Stomach (tissue), 9 donors: ENCODE results near the gene GPC6. TPM values are rescaled to one million over a fixed set of nuclear protein-coding genes. Genes with fewer than 3 reads are reported as not detected.

Experiments
- DNase-seq, 2 donors: peaks; one replicate each; pipeline versions ENCODE4 v3.0.0 to v3.0.0-alpha.2; 2013 to 2019
- H3K27ac ChIP-seq, 5 donors: fragments of 200-600 bp in 4 of 5; sonication (generic) in 4 of 5; one replicate each; pipeline ENCODE4 v1.5.1; 2013 to 2019; ENCODE audit warnings: mild to moderate bottlenecking in 1 of 5, moderate library complexity in 1 of 5
- H3K27me3 ChIP-seq, 3 donors: fragments of 200-600 bp; sonication (generic); one replicate each; pipeline ENCODE4 v1.5.1; 2017 to 2019; ENCODE audit warnings: mixed run types in 1 of 3
- H3K36me3 ChIP-seq, 4 donors: fragments of 200-600 bp; sonication (generic); 1 replicate in 3 of 4; 2 replicates in 1 of 4; pipeline ENCODE4 v1.5.1; 2016 to 2019
- H3K4me1 ChIP-seq, 4 donors: fragments of 200-600 bp; sonication (generic); one replicate each; pipeline ENCODE4 v1.5.1; 2016 to 2019
- H3K4me3 ChIP-seq, 4 donors: fragments of 200-600 bp; sonication (generic) in 3 of 4; one replicate each; pipeline ENCODE4 v1.5.1; 2016 to 2019; ENCODE audit warnings: mild to moderate bottlenecking in 1 of 4
- H3K9me3 ChIP-seq, 4 donors: fragments of 200-600 bp; sonication (generic); one replicate each; pipeline ENCODE4 v1.5.1; 2016 to 2019
- EP300 ChIP-seq: sonication (generic); formaldehyde crosslinking; IDR thresholded peaks from one replicate; pipeline ENCODE4 v1.6.1; 2017; ENCODE audit warnings: antibody characterized with exemption
- POLR2A ChIP-seq, 4 donors: fragments of 450-650 bp; IDR thresholded peaks; one replicate each; pipeline ENCODE4 v1.6.1; 2016; ENCODE audit warnings: antibody characterized with exemption in 4 of 4, control low read depth in 2 of 4, mild to moderate bottlenecking in 1 of 4, moderate library complexity in 1 of 4
- POLR2AphosphoS5 ChIP-seq, 3 donors: sonication (generic); formaldehyde crosslinking; IDR thresholded peaks; one replicate each; pipeline ENCODE4 v1.6.1; 2016; ENCODE audit warnings: antibody characterized with exemption in 3 of 3
- WGBS, 5 donors: extraction: QIAGEN DNeasy Blood & Tissue Kit in 3 of 5; methylation state at CpG; one replicate each; pipeline versions ENCODE4 v1.1.5 to v1.1.7; 2013 to 2018; 5-methylcytosine and 5-hydroxymethylcytosine counted together
- intact Hi-C: fragments of 100-400 bp; cut with DNase I; formaldehyde crosslinking; loops from one replicate; pipeline ENCODE4 v1.15.1; 2023; ENCODE audit warnings: low total_unique reads
- polyA plus RNA-seq, 3 donors: library from polyadenylated mRNA; stranded (reverse); fragments of 200-250 nt; gene quantifications; one replicate each; pipeline ENCODE4 v1.2.3, GENCODE V29; 2013
- total RNA-seq, 5 donors: library from RNA; depleted of rRNA; stranded (reverse); fragments of >200 nt; gene quantifications; one replicate each; pipeline versions ENCODE4 v1.1.0 to v1.2.3, GENCODE V29; 2014 to 2016
- TF ChIP-seq, protein P1 (sequence below), 7 experiments: fragments of 450-650 bp in 4 of 7; fragments of 200-600 bp in 3 of 7; sonication (generic) in 3 of 7; IDR thresholded peaks; one replicate each; pipeline ENCODE4 v1.5.1; 2016 to 2019; ENCODE audit warnings: antibody characterized with exemption in 7 of 7, control low read depth in 2 of 7, mild to moderate bottlenecking in 1 of 7
- donor health status: healthy with polysubstance abuse.
- donor health status: Bipolar disorder and iron deficiency.
- donor health status: healthy.

The GPC6 gene
- total and polyA plus RNA-seq, 8 donors = 0.70 to 52.7 (median 5.6) TPM

DNA sequence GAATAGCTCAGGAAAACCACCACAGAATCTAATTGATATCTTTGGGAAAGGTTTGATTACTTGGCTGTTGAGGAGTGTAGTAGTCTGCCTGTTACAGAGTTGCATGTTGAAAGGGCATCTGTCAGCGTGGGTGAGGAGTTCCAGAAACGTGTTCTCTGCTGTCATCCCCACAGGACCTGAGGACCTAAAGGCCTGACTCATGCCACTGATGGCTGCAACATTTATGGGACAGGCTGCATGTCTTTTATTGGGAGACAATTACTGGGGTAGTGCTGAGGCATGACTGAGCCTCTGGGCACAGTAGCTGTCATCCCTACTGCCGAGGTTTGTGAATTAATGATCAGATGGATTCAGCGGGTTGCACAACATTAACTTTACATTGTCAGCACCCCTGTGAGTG, 525.9 kb downstream of the GPC6 start:
- no peak for DNase-seq
- intact Hi-C loops = no loop called here
- WGBS, 5 donors = 78 to 87% (median 82%) methylated on average over 4 of the region's 4 CpGs

DNA sequence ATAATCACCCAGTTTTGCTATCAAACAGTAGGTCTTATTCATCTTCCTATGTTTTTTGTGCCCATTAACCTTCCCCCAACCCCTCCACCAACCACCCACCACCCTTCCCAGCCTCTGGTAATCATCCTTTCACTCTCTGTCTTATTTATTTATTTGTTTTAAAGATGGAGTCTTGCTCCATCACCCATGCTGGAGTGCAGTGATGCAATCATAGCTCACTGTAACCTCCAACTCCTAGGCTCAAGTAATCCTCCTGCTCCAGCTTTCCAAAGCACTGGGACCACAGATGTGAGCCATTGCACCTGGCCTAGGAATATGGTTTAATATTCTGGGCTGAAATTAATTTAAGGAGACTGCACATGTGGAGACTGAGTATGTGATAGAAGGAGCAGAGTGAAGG, 527.0 kb downstream of the GPC6 start:
- TF ChIP-seq POLR2A (IDR thresholded peaks at IDR 0.05) = no peak
- TF ChIP-seq, protein P1, sequence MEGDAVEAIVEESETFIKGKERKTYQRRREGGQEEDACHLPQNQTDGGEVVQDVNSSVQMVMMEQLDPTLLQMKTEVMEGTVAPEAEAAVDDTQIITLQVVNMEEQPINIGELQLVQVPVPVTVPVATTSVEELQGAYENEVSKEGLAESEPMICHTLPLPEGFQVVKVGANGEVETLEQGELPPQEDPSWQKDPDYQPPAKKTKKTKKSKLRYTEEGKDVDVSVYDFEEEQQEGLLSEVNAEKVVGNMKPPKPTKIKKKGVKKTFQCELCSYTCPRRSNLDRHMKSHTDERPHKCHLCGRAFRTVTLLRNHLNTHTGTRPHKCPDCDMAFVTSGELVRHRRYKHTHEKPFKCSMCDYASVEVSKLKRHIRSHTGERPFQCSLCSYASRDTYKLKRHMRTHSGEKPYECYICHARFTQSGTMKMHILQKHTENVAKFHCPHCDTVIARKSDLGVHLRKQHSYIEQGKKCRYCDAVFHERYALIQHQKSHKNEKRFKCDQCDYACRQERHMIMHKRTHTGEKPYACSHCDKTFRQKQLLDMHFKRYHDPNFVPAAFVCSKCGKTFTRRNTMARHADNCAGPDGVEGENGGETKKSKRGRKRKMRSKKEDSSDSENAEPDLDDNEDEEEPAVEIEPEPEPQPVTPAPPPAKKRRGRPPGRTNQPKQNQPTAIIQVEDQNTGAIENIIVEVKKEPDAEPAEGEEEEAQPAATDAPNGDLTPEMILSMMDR (IDR thresholded peaks at IDR 0.05) = no peak
- no peak for TF ChIP-seq EP300
- no peak for TF ChIP-seq POLR2AphosphoS5 (IDR thresholded peaks at IDR 0.05)
- no peaks in the 10 kb centered on the region for H3K36me3 ChIP-seq

More for the DNA sequence above, 525.9 kb downstream of the GPC6 start:
- Histone ChIP-seq H3K4me3 (no peak overlapping the region), H3K9me3 (no peaks in the 10 kb centered on the region), H3K36me3 (no peaks in the 10 kb centered on the region), H3K27me3 (no peaks in the 10 kb centered on the region), H3K27ac (no peak overlapping the region), H3K4me1 (no peaks in the 10 kb centered on the region)
- TF ChIP-seq EP300 = no peak
- no peak for TF ChIP-seq POLR2AphosphoS5 (IDR thresholded peaks at IDR 0.05)
- TF ChIP-seq POLR2A (IDR thresholded peaks at IDR 0.05) = no peak
- TF ChIP-seq, protein P1 (IDR thresholded peaks at IDR 0.05) = no peak

DNA sequence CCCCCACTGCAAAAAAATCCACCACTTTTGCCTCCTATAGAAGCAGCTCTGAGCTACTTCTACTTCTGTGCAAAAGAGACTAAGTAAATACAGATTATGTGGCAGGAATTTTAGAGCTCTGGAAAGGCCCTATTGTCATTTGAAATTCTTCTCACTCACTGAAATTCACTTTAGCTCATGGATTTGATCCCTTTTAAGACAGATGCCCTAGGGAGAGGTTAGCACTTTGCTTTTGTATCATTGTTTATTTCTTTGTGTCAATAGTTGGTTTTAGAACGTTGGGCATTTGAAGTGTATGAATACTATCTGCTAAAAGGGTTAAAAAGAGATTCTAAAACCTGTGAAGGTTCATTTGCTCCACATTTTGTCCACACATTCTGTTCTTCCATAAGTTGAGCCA, 528.7 kb downstream of the GPC6 start:
- Histone ChIP-seq H3K4me3 (no peak overlapping the region), H3K4me1 (no peaks in the 10 kb centered on the region), H3K36me3 (no peaks in the 10 kb centered on the region), H3K27ac (no peak overlapping the region), H3K27me3 (no peaks in the 10 kb centered on the region), H3K9me3 (no peaks in the 10 kb centered on the region)
- TF ChIP-seq, protein P1 (IDR thresholded peaks at IDR 0.05) = no peak
- no peak for TF ChIP-seq POLR2AphosphoS5 (IDR thresholded peaks at IDR 0.05)
- WGBS, 5 donors = 16 to 30% (median 22%) methylated on average over 1 of the region's 1 CpG
- intact Hi-C loops = no loop called here
- DNase-seq = no peak

More for the DNA sequence above, 527.0 kb downstream of the GPC6 start:
- intact Hi-C loops = no loop called here
- Histone ChIP-seq H3K27me3 (no peaks in the 10 kb centered on the region), H3K9me3 (no peaks in the 10 kb centered on the region), H3K27ac (no peak overlapping the region), H3K4me1 (no peaks in the 10 kb centered on the region), H3K4me3 (no peak overlapping the region)
- DNase-seq = no peak

DNA sequence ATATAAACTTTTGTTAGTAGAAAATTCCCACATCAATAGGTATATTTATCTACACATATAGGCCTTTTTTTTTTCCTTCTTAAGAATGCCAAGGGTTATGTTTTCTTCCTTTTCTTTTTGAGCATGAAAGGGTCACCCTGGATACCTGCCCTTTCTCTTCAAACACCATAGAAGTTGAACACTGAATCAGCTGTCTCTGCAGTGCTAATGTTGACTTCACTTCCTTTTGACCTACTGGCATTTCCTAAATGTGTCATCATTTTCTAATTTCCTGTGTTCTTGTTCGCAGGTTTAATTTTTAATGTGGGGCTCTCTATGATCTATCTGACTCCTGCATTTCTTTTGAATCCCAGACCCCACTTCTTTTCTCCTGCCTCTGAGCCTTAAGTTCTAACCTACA, 532.0 kb downstream of the GPC6 start:
- intact Hi-C loops = no loop called here
- 59 to 80% (median 63%) methylated on average over 1 of the region's 1 CpG for WGBS, 5 donors

More for the DNA sequence above, 532.0 kb downstream of the GPC6 start:
- Histone ChIP-seq H3K4me3 (no peak overlapping the region), H3K4me1 (no peaks in the 10 kb centered on the region), H3K9me3 (no peaks in the 10 kb centered on the region), H3K36me3 (no peaks in the 10 kb centered on the region), H3K27ac (no peak overlapping the region), H3K27me3 (no peaks in the 10 kb centered on the region)
- no peak for TF ChIP-seq POLR2A (IDR thresholded peaks at IDR 0.05)
- TF ChIP-seq EP300 = no peak
- no peak for TF ChIP-seq POLR2AphosphoS5 (IDR thresholded peaks at IDR 0.05)
- TF ChIP-seq, protein P1 (IDR thresholded peaks at IDR 0.05) = no peak
- no peak for DNase-seq
